H1 (cell line): Measurements from ENCODE around the gene RILPL1. TPM values are rescaled to one million over a fixed set of nuclear protein-coding genes. Genes with fewer than 3 reads are reported as not detected.

Source experiments
- CTCF ChIA-PET: fragments of 300-600 bp; sonication (Branson Sonifier 250); formaldehyde crosslinking; loops from one replicate; lab custom pipeline; 2021; ENCODE audit not compliant: partially characterized antibody; lab: Charles Lee
- POLR2A ChIA-PET: fragments of 300-600 bp; sonication (Branson Sonifier 250); formaldehyde crosslinking; loops from one replicate; lab custom pipeline; 2021; ENCODE audit warnings: inconsistent platforms; ENCODE audit not compliant: partially characterized antibody; lab: Charles Lee
- DNase-seq, 2 experiments: peaks; one replicate each; pipeline versions ENCODE4 v3.0.0 to v3.0.0-alpha.2; 2010 to 2022; ENCODE audit warnings: low spot score in 2 of 2, low read depth in 1 of 2, mixed read lengths in 1 of 2
- FAIRE-seq: peaks from 2 replicates; lab custom pipeline; 2011; peaks lifted over from hg19 to GRCh38; lab: Jason Lieb, UNC
- H2AFZ ChIP-seq: 2 replicates; pipeline ENCODE4 v1.8.1; 2012; ENCODE audit warnings: low read length, inconsistent platforms
- H2AK5ac ChIP-seq: 2 replicates; pipeline ENCODE4 v1.6.1; 2013; ENCODE audit warnings: low read depth, low read length
- H2BK120ac ChIP-seq: replicated peaks from 2 replicates; pipeline ENCODE3; 2013; ENCODE audit warnings: low read depth, low read length, inconsistent platforms
- H2BK12ac ChIP-seq: 2 replicates; pipeline ENCODE4 v1.6.1; 2013; ENCODE audit warnings: low read depth, low read length
- H2BK15ac ChIP-seq: 2 replicates; pipeline ENCODE4 v1.6.1; 2013; ENCODE audit warnings: low read length
- H2BK20ac ChIP-seq: 2 replicates; pipeline ENCODE4 v1.6.1; 2013; ENCODE audit warnings: low read length
- H2BK5ac ChIP-seq: 2 replicates; pipeline ENCODE4 v1.6.1; 2013; ENCODE audit warnings: low read depth, low read length
- H3K14ac ChIP-seq: 2 replicates; pipeline ENCODE4 v1.6.1; 2013; ENCODE audit warnings: inconsistent platforms; ENCODE audit not compliant: insufficient read length
- H3K18ac ChIP-seq: 2 replicates; pipeline ENCODE4 v1.6.1; 2013; ENCODE audit warnings: low read length; ENCODE audit errors: extremely low read depth
- H3K23ac ChIP-seq: 2 replicates; pipeline ENCODE4 v1.6.1; 2013; ENCODE audit warnings: inconsistent platforms; ENCODE audit not compliant: insufficient read length
- H3K23me2 ChIP-seq: 2 replicates; pipeline ENCODE4 v1.6.1; 2013; ENCODE audit warnings: low read depth, low read length
- H3K27ac ChIP-seq: 2 replicates; pipeline ENCODE4 v1.6.1; 2011; ENCODE audit warnings: low read depth, low read length, inconsistent platforms
- H3K27me3 ChIP-seq, 4 experiments: replicated peaks in 1 of 4; 1 replicate in 1 of 4; 2 replicates in 3 of 4; pipeline versions ENCODE4 v1.6.1 to v1.8.1; 2011 to 2013; ENCODE audit warnings: low read length in 3 of 4, mild to moderate bottlenecking in 3 of 4, inconsistent platforms in 2 of 4, mixed read lengths in 2 of 4, moderate library complexity in 1 of 4; ENCODE audit not compliant: control insufficient read depth in 3 of 4, insufficient read depth in 3 of 4; ENCODE audit errors: extremely low read depth in 1 of 4
- H3K36me3 ChIP-seq, 4 experiments: 2 replicates each; pipeline versions ENCODE4 v1.6.1 to v1.8.1; 2011 to 2013; ENCODE audit warnings: mild to moderate bottlenecking in 4 of 4, low read length in 3 of 4, moderate library complexity in 2 of 4, control low read depth in 1 of 4, inconsistent platforms in 1 of 4; ENCODE audit not compliant: insufficient read depth in 4 of 4, control insufficient read depth in 2 of 4
- H3K4ac ChIP-seq: replicated peaks from 2 replicates; pipeline ENCODE3; 2013; ENCODE audit warnings: low read length, low read depth, mixed read lengths, inconsistent platforms; ENCODE audit not compliant: insufficient read length
- H3K4me1 ChIP-seq, 4 experiments: replicated peaks in 1 of 4; 1 replicate in 1 of 4; 2 replicates in 3 of 4; pipeline versions ENCODE4 v1.6.1 to v1.8.1; 2011 to 2013; ENCODE audit warnings: low read length in 3 of 4, inconsistent platforms in 2 of 4, mixed read lengths in 1 of 4; ENCODE audit not compliant: insufficient read depth in 4 of 4, control insufficient read depth in 3 of 4
- H3K4me2 ChIP-seq, 2 experiments: 2 replicates each; pipeline versions ENCODE4 v1.6.1 to v1.8.1; 2011 to 2013; ENCODE audit warnings: low read depth in 2 of 2, low read length in 2 of 2, control low read depth in 1 of 2, inconsistent platforms in 1 of 2, mild to moderate bottlenecking in 1 of 2; ENCODE audit not compliant: insufficient read depth in 1 of 2
- H3K4me3 ChIP-seq, 4 experiments: fragments of 200-600, 300-600 bp in 1 of 4; sonication (generic), shearing (Covaris generic), sonication (Bioruptor Twin) in 1 of 4; 2 replicates each; pipeline versions ENCODE4 v1.5.1 to v1.8.1; 2011 to 2016; ENCODE audit warnings: low read length in 4 of 4, low read depth in 3 of 4, control low read depth in 2 of 4, inconsistent platforms in 2 of 4, mild to moderate bottlenecking in 2 of 4, mixed read lengths in 1 of 4, moderate library complexity in 1 of 4; ENCODE audit not compliant: insufficient read depth in 2 of 4; ENCODE audit errors: extremely low read depth in 1 of 4
- H3K56ac ChIP-seq: replicated peaks from 2 replicates; pipeline ENCODE3; 2013; ENCODE audit warnings: low read depth, mild to moderate bottlenecking, mixed read lengths, low read length, inconsistent platforms; ENCODE audit not compliant: insufficient read length
- H3K79me1 ChIP-seq: 2 replicates; pipeline ENCODE4 v1.6.1; 2013; ENCODE audit warnings: low read depth, low read length, control low read depth
- H3K79me2 ChIP-seq, 2 experiments: 2 replicates each; pipeline versions ENCODE4 v1.6.1 to v1.8.1; 2012 to 2013; ENCODE audit warnings: low read length in 2 of 2, mild to moderate bottlenecking in 2 of 2, inconsistent platforms in 1 of 2; ENCODE audit not compliant: insufficient read depth in 2 of 2, control insufficient read depth in 1 of 2
- H3K9ac ChIP-seq, 4 experiments: replicated peaks in 1 of 4; 1 replicate in 1 of 4; 2 replicates in 3 of 4; pipeline versions ENCODE4 v1.6.1 to v1.8.1; 2011 to 2013; ENCODE audit warnings: low read depth in 3 of 4, low read length in 3 of 4, control low read depth in 2 of 4, mild to moderate bottlenecking in 2 of 4, moderate library complexity in 2 of 4, inconsistent platforms in 1 of 4; ENCODE audit errors: extremely low read depth in 1 of 4
- H3K9me3 ChIP-seq, 2 experiments: 2 replicates each; pipeline versions ENCODE4 v1.6.1 to v1.8.1; 2012 to 2013; ENCODE audit warnings: mild to moderate bottlenecking in 2 of 2, moderate library complexity in 2 of 2, control low read depth in 1 of 2, inconsistent platforms in 1 of 2, low read depth in 1 of 2, low read length in 1 of 2, mixed read lengths in 1 of 2; ENCODE audit not compliant: insufficient read depth in 2 of 2
- H4K20me1 ChIP-seq, 2 experiments: replicated peaks in 1 of 2; 2 replicates each; pipeline versions ENCODE3 to v1.8.1; 2011 to 2013; ENCODE audit warnings: inconsistent platforms in 2 of 2, low read length in 2 of 2, mild to moderate bottlenecking in 1 of 2; ENCODE audit not compliant: insufficient read depth in 2 of 2, control insufficient read depth in 1 of 2
- H4K5ac ChIP-seq: 2 replicates; pipeline ENCODE4 v1.6.1; 2013; ENCODE audit warnings: low read length, low read depth, mixed read lengths, inconsistent platforms; ENCODE audit not compliant: insufficient read length
- H4K8ac ChIP-seq: 2 replicates; pipeline ENCODE4 v1.8.0; 2013; ENCODE audit warnings: mild to moderate bottlenecking, moderate library complexity, low read length, inconsistent platforms; ENCODE audit not compliant: insufficient read depth; ENCODE audit errors: extremely low read depth
- H4K91ac ChIP-seq: replicated peaks from 2 replicates; pipeline ENCODE3; 2013; ENCODE audit warnings: low read length, mixed read lengths, inconsistent platforms; ENCODE audit not compliant: insufficient read length
- ASH2L ChIP-seq: fragments of 200-600, 300-600 bp; sonication (generic); IDR thresholded peaks from one replicate; pipeline ENCODE4 v1.7.1; 2017; ENCODE audit warnings: low read length
- EGR1 ChIP-seq: IDR thresholded peaks from 2 replicates; pipeline ENCODE4 v1.6.1; 2011; ENCODE audit warnings: low read depth, low read length, borderline replicate concordance
- EP300 ChIP-seq, 2 experiments: IDR thresholded peaks; 1 replicate in 1 of 2; 2 replicates in 1 of 2; pipeline ENCODE4 v1.6.1; 2011 to 2012; ENCODE audit warnings: low read depth in 2 of 2, low read length in 2 of 2, mild to moderate bottlenecking in 2 of 2, borderline replicate concordance in 1 of 2, inconsistent platforms in 1 of 2, moderate library complexity in 1 of 2
- FOSL1 ChIP-seq: IDR thresholded peaks from 2 replicates; pipeline ENCODE4 v1.6.1; 2011; ENCODE audit warnings: mild to moderate bottlenecking, low read depth, low read length, moderate library complexity; ENCODE audit not compliant: insufficient read depth
- JUND ChIP-seq: IDR thresholded peaks from 2 replicates; pipeline ENCODE4 v1.6.1; 2011; ENCODE audit warnings: mild to moderate bottlenecking, improper control_type of control experiment, low read length
- NRF1 ChIP-seq: IDR thresholded peaks from 2 replicates; pipeline ENCODE4 v1.6.1; 2011; ENCODE audit warnings: mild to moderate bottlenecking, low read depth, low read length, improper control_type of control experiment
- POLR2A ChIP-seq, 2 experiments: IDR thresholded peaks; 1 replicate in 1 of 2; 2 replicates in 1 of 2; pipeline ENCODE4 v1.6.1; 2011; ENCODE audit warnings: low read depth in 2 of 2, low read length in 2 of 2, mild to moderate bottlenecking in 2 of 2; ENCODE audit errors: control extremely low read depth in 1 of 2
- TAF7 ChIP-seq: optimal IDR thresholded peaks from 2 replicates; pipeline ENCODE3; 2011; ENCODE audit warnings: low read depth, mild to moderate bottlenecking, inconsistent platforms, low read length, moderate library complexity, borderline replicate concordance
- TCF12 ChIP-seq: IDR thresholded peaks from 2 replicates; pipeline ENCODE4 v1.6.1; 2011; ENCODE audit warnings: low read depth, mild to moderate bottlenecking, low read length
- WGBS, 2 experiments: shearing (Covaris generic) in 1 of 2; methylation state at CpG; one replicate each; pipeline versions ENCODE4 v1.1.6 to v1.1.7; 2013 to 2015; ENCODE audit warnings: low lambda C conversion rate in 2 of 2, mixed read lengths in 2 of 2, inconsistent platforms in 1 of 2, low coverage in 1 of 2, missing lambda C conversion rate in 1 of 2; ENCODE audit not compliant: insufficient replicate concordance in 2 of 2, insufficient coverage in 1 of 2, insufficient read length in 1 of 2; ENCODE audit errors: extremely low coverage in 1 of 2, missing lambda C conversion rate in 1 of 2; 5-methylcytosine and 5-hydroxymethylcytosine counted together
- polyA plus RNA-seq, 7 experiments: library from polyadenylated mRNA; depleted of rRNA in 3 of 7; stranded (reverse) in 5 of 7; unstranded in 2 of 7; fragments of >200 nt in 5 of 7; fragments of 200-250 nt in 2 of 7; gene quantifications; 1 replicate in 5 of 7; 2 replicates in 1 of 7; 4 replicates in 1 of 7; pipeline versions ENCODE4 v1.2.1 to v1.2.3, GENCODE V29; 2011 to 2013; ENCODE audit warnings: missing spikeins in 2 of 7, mixed read lengths in 2 of 7
- total RNA-seq: library from RNA; stranded (reverse); fragmentation: NEBNext Ultra II Directional; extraction: Animal tissue kit (Norgen Biotek cat#: 25700); gene quantifications from 2 replicates; pipeline ENCODE4 v1.2.1, GENCODE V29; 2021
- TF ChIP-seq, protein P1 (sequence below): IDR thresholded peaks from 2 replicates; pipeline ENCODE4 v1.6.1; 2012; ENCODE audit warnings: low read length, inconsistent platforms
- TF ChIP-seq, protein P2 (sequence below): IDR thresholded peaks from 2 replicates; pipeline ENCODE4 v1.6.1; 2011; ENCODE audit warnings: low read length, improper control_type of control experiment

RILPL1 gene
- total and polyA plus RNA-seq, 2 of the 8 experiments (the other 6 are each of a cell fraction or from before 2014, with no cell fraction given): 6.7 to 9.4 TPM

DNA sequence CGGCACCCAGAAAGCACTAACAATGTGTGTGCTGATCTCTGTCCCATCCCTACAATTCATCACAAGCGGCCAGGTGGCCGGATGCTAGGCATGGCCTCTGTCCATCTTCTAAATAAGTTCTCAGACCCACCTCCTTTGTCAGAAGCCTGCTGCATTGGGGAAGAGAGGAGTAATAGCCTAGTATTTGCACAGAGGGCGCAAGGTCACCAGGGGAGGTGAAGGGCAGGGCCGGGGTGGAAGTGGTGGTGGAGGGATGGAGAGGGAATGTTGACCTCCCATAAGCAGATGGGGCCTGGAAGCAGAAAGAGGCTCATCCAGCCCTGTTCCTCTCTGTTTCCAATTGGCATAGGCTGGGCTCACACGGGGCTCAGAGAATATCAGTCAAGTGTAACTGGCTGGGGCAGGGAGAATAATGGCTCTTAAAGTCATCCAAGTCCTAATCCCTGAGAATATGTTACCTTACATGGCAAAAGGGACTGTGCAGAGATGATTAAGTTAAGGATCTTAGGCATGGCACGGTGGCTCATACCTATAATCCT lies 6.9 kb downstream of the RILPL1 start:
- H3K56ac ChIP-seq: no peak overlapping the region
- H3K36me3 ChIP-seq: peaks cover 0 to 3% (median 0%) of the 10 kb centered on the region in 4 experiments; a peak in 2 of 8 replicates
- peaks cover 0 to 4% of the 10 kb centered on the region in 2 experiments for H4K20me1 ChIP-seq
- H3K23me2 ChIP-seq: no peaks in the 10 kb centered on the region
- H2BK15ac ChIP-seq: no peak overlapping the region
- H3K4me3 ChIP-seq: no peak overlapping the region
- no peak overlapping the region for H2AFZ ChIP-seq
- no peak overlapping the region for H3K14ac ChIP-seq
- no peak overlapping the region for H3K18ac ChIP-seq
- ChIA-PET POLR2A (interaction anchor here (0.7 to 1.5 kb wide), 5 partner anchors 10 to 143 kb away, joined by 3 read pairs; partner anchors contain the start of genes KMT5A and SNRNP35), CTCF (interaction anchor here (0.6 kb wide), 1 partner anchor 227 kb away, joined by 3 read pairs; no protein-coding TSS in a partner anchor)
- H3K9me3 ChIP-seq: no peaks in the 10 kb centered on the region
- no peaks in the 10 kb centered on the region for H3K79me1 ChIP-seq
- no peak overlapping the region for H2BK20ac ChIP-seq
- DNase-seq (no peak), FAIRE-seq (no peak)
- no peak overlapping the region for H4K8ac ChIP-seq
- no peak overlapping the region for H2BK12ac ChIP-seq
- no peak overlapping the region for H4K5ac ChIP-seq
- H3K9ac ChIP-seq: no peak overlapping the region
- H3K4ac ChIP-seq: no peak overlapping the region
- no peak overlapping the region for H3K4me2 ChIP-seq
- H3K4me1 ChIP-seq: no peaks in the 10 kb centered on the region
- no peak overlapping the region for H3K23ac ChIP-seq
- no peak overlapping the region for H3K27ac ChIP-seq
- H4K91ac ChIP-seq: no peak overlapping the region
- no peak overlapping the region for H2AK5ac ChIP-seq
- no peaks in the 10 kb centered on the region for H3K79me2 ChIP-seq
- H3K27me3 ChIP-seq: no peaks in the 10 kb centered on the region
- H2BK120ac ChIP-seq: no peak overlapping the region
- H2BK5ac ChIP-seq: no peak overlapping the region
- 80% methylated on average over 7 of the region's 7 CpGs; no CpG with 5 or more reads in 1 of the 2 experiments for WGBS, 2 experiments
- no peak for TF ChIP-seq FOSL1
- no peak for TF ChIP-seq EGR1
- TF ChIP-seq JUND: no peak
- no peak for TF ChIP-seq NRF1
- TF ChIP-seq POLR2A (IDR thresholded peaks at IDR 0.05; ENCODE audit: control extremely low read depth in 1 of 2, low read depth in 2 of 2, low read length in 2 of 2): no peak
- TF ChIP-seq ASH2L: no peak
- no peak for TF ChIP-seq TAF7
- TF ChIP-seq, protein P1, sequence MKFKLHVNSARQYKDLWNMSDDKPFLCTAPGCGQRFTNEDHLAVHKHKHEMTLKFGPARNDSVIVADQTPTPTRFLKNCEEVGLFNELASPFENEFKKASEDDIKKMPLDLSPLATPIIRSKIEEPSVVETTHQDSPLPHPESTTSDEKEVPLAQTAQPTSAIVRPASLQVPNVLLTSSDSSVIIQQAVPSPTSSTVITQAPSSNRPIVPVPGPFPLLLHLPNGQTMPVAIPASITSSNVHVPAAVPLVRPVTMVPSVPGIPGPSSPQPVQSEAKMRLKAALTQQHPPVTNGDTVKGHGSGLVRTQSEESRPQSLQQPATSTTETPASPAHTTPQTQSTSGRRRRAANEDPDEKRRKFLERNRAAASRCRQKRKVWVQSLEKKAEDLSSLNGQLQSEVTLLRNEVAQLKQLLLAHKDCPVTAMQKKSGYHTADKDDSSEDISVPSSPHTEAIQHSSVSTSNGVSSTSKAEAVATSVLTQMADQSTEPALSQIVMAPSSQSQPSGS: no peak
- TF ChIP-seq EP300 (IDR thresholded peaks at IDR 0.05; ENCODE audit: borderline replicate concordance in 1 of 2, low read depth in 2 of 2, low read length in 2 of 2): no peak
- TF ChIP-seq, protein P2, sequence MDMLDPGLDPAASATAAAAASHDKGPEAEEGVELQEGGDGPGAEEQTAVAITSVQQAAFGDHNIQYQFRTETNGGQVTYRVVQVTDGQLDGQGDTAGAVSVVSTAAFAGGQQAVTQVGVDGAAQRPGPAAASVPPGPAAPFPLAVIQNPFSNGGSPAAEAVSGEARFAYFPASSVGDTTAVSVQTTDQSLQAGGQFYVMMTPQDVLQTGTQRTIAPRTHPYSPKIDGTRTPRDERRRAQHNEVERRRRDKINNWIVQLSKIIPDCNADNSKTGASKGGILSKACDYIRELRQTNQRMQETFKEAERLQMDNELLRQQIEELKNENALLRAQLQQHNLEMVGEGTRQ: no peak
- no peak for TF ChIP-seq TCF12
